Trophoblast cell (in vitro differentiated cells and primary cell): ENCODE results near the gene TMPRSS11A.

Source experiments
- DNase-seq, 2 donors: peaks; one replicate each; pipeline ENCODE4 v3.0.0-alpha.2; 2016
- H2AFZ ChIP-seq: 2 replicates; pipeline ENCODE4 v1.6.1; 2013; ENCODE audit warnings: low read length, moderate library complexity, mild to moderate bottlenecking; ENCODE audit not compliant: insufficient read depth, poor library complexity
- H2AK5ac ChIP-seq: 2 replicates; pipeline ENCODE4 v1.6.1; 2013; ENCODE audit warnings: mild to moderate bottlenecking, low read length
- H2BK120ac ChIP-seq: 2 replicates; pipeline ENCODE4 v1.6.1; 2013; ENCODE audit warnings: low read length, mild to moderate bottlenecking, moderate library complexity; ENCODE audit not compliant: insufficient read depth, poor library complexity
- H2BK12ac ChIP-seq: 2 replicates; pipeline ENCODE4 v1.6.1; 2013; ENCODE audit warnings: mild to moderate bottlenecking, low read length, moderate library complexity
- H2BK5ac ChIP-seq: 2 replicates; pipeline ENCODE4 v1.6.1; 2013; ENCODE audit warnings: low read length, low read depth, moderate library complexity, mild to moderate bottlenecking; ENCODE audit not compliant: poor library complexity
- H3K14ac ChIP-seq: 2 replicates; pipeline ENCODE4 v1.6.1; 2013; ENCODE audit warnings: mild to moderate bottlenecking, low read length
- H3K18ac ChIP-seq: 2 replicates; pipeline ENCODE4 v1.6.1; 2013; ENCODE audit warnings: mild to moderate bottlenecking, low read length
- H3K23ac ChIP-seq: 2 replicates; pipeline ENCODE4 v1.6.1; 2013; ENCODE audit warnings: low read length
- H3K27ac ChIP-seq: 2 replicates; pipeline ENCODE4 v1.5.1; 2013; ENCODE audit warnings: low read depth, mild to moderate bottlenecking, inconsistent platforms, low read length, moderate library complexity
- H3K27me3 ChIP-seq: 2 replicates; pipeline ENCODE4 v1.6.1; 2013; ENCODE audit warnings: inconsistent platforms, mild to moderate bottlenecking, low read length, moderate library complexity; ENCODE audit not compliant: insufficient read depth
- H3K36me3 ChIP-seq, 2 experiments: 1 replicate in 1 of 2; 2 replicates in 1 of 2; pipeline ENCODE4 v1.6.1; 2013; ENCODE audit warnings: low read length in 2 of 2, mild to moderate bottlenecking in 2 of 2, moderate library complexity in 1 of 2; ENCODE audit not compliant: insufficient read depth in 2 of 2, control insufficient read depth in 1 of 2
- H3K4ac ChIP-seq: 2 replicates; pipeline ENCODE4 v1.6.1; 2013; ENCODE audit warnings: low read depth, mild to moderate bottlenecking, low read length, moderate library complexity
- H3K4me1 ChIP-seq, 2 experiments: 1 replicate in 1 of 2; 2 replicates in 1 of 2; pipeline ENCODE4 v1.6.1; 2013; ENCODE audit warnings: low read length in 2 of 2, mild to moderate bottlenecking in 2 of 2, moderate library complexity in 1 of 2; ENCODE audit not compliant: insufficient read depth in 2 of 2, control insufficient read depth in 1 of 2
- H3K4me2 ChIP-seq: 2 replicates; pipeline ENCODE4 v1.6.1; 2013; ENCODE audit warnings: inconsistent platforms, mild to moderate bottlenecking, low read length, moderate library complexity
- H3K4me3 ChIP-seq: 2 replicates; pipeline ENCODE4 v1.5.1; 2013; ENCODE audit warnings: mild to moderate bottlenecking, low read depth, low read length, inconsistent platforms
- H3K79me1 ChIP-seq: one replicate; pipeline ENCODE4 v1.6.1; 2013; ENCODE audit warnings: low read length
- H3K79me2 ChIP-seq: 2 replicates; pipeline ENCODE4 v1.6.1; 2013; ENCODE audit warnings: low read length, mild to moderate bottlenecking; ENCODE audit not compliant: control insufficient read depth, insufficient read depth, poor library complexity
- H3K9ac ChIP-seq: 2 replicates; pipeline ENCODE4 v1.6.1; 2013; ENCODE audit warnings: mild to moderate bottlenecking, low read length
- H3K9me3 ChIP-seq: 2 replicates; pipeline ENCODE4 v1.6.1; 2013; ENCODE audit warnings: low read depth, mild to moderate bottlenecking, control low read depth, inconsistent platforms, low read length; ENCODE audit not compliant: insufficient read depth
- H4K12ac ChIP-seq: 2 replicates; pipeline ENCODE4 v1.6.1; 2013; ENCODE audit warnings: low read depth, mild to moderate bottlenecking, low read length, moderate library complexity
- H4K8ac ChIP-seq: 2 replicates; pipeline ENCODE4 v1.6.1; 2013; ENCODE audit warnings: low read depth, mild to moderate bottlenecking, low read length, moderate library complexity
- H4K91ac ChIP-seq: one replicate; pipeline ENCODE4 v1.6.1; 2013; ENCODE audit warnings: low read depth, mild to moderate bottlenecking, low read length, moderate library complexity
- WGBS: extraction: QIAGEN DNeasy Blood & Tissue Kit; methylation state at CpG from one replicate; pipeline ENCODE4 v1.1.7; 2013; ENCODE audit warnings: missing lambda C conversion rate; ENCODE audit not compliant: insufficient read length, insufficient coverage; ENCODE audit errors: extremely low coverage; 5-methylcytosine and 5-hydroxymethylcytosine counted together

Gene TMPRSS11A

DNA sequence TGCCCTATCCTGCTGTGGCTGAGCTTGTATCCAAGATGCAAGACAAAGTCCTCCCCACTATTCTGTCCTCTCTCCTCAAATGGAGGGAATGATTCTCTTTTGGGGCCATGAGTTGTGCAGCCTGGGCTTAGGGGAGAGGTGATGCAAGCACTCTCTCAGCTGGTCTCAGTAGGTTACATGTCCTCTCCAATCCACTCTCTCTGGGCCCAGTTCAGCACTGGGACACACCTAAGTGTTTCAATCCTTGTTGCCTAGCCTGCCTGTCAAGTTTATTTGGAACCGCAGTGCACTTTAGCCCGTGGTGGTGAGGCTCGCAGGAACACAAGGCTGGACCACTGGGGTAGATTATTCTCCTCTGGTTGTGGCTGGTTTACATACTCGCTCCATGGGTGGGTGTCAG, 55.6 kb downstream of the TMPRSS11A start:
- H2BK5ac ChIP-seq, result no peak overlapping the region
- no peak overlapping the region for H3K4ac ChIP-seq
- no peak overlapping the region for H2BK12ac ChIP-seq
- no peak overlapping the region for H3K9ac ChIP-seq
- H2AFZ ChIP-seq, result no peak overlapping the region
- H4K12ac ChIP-seq, result no peak overlapping the region
- no peak overlapping the region for H3K27ac ChIP-seq
- no peak for DNase-seq
- no CpG with 5 or more reads among the region's 4 CpGs for WGBS
- no peaks in the 10 kb centered on the region for H3K9me3 ChIP-seq
- H3K18ac ChIP-seq, result no peak overlapping the region
- no peak overlapping the region for H3K4me3 ChIP-seq
- H3K79me2 ChIP-seq, result no peaks in the 10 kb centered on the region
- no peak overlapping the region for H4K91ac ChIP-seq
- no peaks in the 10 kb centered on the region for H3K79me1 ChIP-seq
- no peak overlapping the region for H2AK5ac ChIP-seq
- H4K8ac ChIP-seq, result no peak overlapping the region
- no peak overlapping the region for H3K23ac ChIP-seq
- no peaks in the 10 kb centered on the region for H3K4me1 ChIP-seq
- H2BK120ac ChIP-seq, result no peak overlapping the region
- no peak overlapping the region for H3K14ac ChIP-seq
- H3K27me3 ChIP-seq, result no peaks in the 10 kb centered on the region
- no peak overlapping the region for H3K4me2 ChIP-seq
- no peaks in the 10 kb centered on the region for H3K36me3 ChIP-seq

DNA sequence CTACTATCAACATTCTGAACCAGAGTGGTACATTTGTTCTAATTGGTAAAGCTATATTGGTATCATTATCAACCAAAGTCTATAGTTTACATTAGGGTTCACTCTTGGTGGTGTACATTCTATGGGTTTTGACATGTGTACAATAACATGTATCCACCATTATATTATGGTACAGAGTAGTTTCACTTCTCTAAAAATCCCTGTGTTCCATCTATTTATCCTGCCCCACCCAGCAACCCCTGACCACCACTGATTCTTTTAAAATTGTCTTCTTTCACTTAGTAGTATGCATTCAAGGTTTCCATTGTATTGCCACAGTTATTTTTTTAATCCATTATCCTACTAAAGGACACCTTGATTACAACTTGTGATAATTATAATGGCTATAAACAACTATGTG, 64.2 kb downstream of the TMPRSS11A start:
- Histone ChIP-seq H3K36me3 (no peaks in the 10 kb centered on the region), H4K8ac (no peak overlapping the region), H3K9ac (no peak overlapping the region), H3K4me2 (no peak overlapping the region), H2BK12ac (no peak overlapping the region), H4K91ac (no peak overlapping the region), H4K12ac (no peak overlapping the region), H3K4me1 (no peaks in the 10 kb centered on the region), H3K14ac (no peak overlapping the region), H3K4me3 (no peak overlapping the region), H2BK5ac (no peak overlapping the region), H3K27ac (no peak overlapping the region), H3K18ac (no peak overlapping the region), H3K9me3 (no peaks in the 10 kb centered on the region), H3K79me1 (no peaks in the 10 kb centered on the region), H3K79me2 (no peaks in the 10 kb centered on the region), H3K4ac (no peak overlapping the region), H3K27me3 (no peaks in the 10 kb centered on the region), H3K23ac (no peak overlapping the region), H2AFZ (no peak overlapping the region), H2BK120ac (no peak overlapping the region), H2AK5ac (no peak overlapping the region)
- no peak for DNase-seq

DNA sequence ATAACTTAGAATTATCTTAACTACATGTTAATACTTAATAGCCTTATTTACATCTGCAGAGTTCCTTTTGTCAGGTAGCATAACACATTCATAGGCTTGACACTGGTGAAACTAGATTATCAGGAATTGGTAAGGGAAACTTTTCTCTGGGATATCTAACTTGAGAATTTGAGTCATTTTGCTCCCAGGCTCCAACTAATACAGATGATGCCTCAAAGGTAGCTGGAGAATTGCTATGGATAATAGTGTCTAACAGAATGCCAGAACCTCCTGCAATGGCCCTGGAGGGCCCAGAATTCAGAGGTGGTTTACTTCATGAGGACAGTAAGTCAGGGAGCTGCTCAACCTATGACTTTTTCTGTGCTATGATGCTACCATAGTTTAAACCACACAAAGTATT, 65.6 kb downstream of the TMPRSS11A start:
- Histone ChIP-seq H2BK120ac (no peak overlapping the region), H2AFZ (no peak overlapping the region), H3K23ac (no peak overlapping the region), H3K27me3 (no peaks in the 10 kb centered on the region), H3K4me2 (no peak overlapping the region), H3K79me1 (no peaks in the 10 kb centered on the region), H3K79me2 (no peaks in the 10 kb centered on the region), H3K14ac (no peak overlapping the region), H3K36me3 (no peaks in the 10 kb centered on the region), H3K4ac (no peak overlapping the region), H2BK12ac (no peak overlapping the region), H4K12ac (no peak overlapping the region), H2BK5ac (no peak overlapping the region), H3K9ac (no peak overlapping the region), H3K18ac (no peak overlapping the region), H4K8ac (no peak overlapping the region), H2AK5ac (no peak overlapping the region), H3K27ac (no peak overlapping the region), H4K91ac (no peak overlapping the region), H3K4me1 (no peaks in the 10 kb centered on the region), H3K9me3 (no peaks in the 10 kb centered on the region), H3K4me3 (no peak overlapping the region)
- peak; percentile 2 to 60 for DNase-seq

DNA sequence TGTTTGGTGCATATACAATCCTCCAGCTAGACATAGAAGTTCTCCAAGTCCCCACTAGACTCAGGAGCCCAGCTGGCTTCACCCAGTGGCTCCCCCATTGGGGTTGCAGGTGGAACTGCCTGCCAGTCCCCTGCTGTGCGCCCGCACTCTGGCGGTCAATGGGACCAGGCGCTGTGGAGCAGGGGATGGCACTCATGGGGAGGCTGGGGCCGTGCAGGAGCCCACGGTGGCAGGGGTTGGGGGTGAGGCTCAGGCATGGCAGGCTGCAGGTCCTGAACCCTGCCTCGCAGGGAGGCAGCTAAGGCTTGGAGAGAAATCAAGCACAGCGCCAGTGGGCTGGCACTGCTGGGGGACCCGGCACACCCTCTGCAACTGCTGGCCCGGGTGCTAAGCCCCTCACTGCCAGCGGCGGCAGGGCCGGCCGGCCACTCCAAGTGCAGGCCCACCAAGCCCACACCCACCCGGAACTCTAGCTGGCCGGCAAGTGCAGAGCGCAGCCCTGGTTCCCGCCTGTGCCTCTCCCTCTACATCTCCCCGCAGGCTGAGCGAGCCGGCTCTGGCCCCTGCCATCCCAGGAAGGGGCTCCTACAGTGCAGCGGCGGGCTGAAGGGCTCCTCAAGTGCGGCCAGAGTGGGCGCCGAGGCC, 66.8 kb downstream of the TMPRSS11A start:
- no peaks in the 10 kb centered on the region for H3K79me1 ChIP-seq
- H2BK120ac ChIP-seq, result no peak overlapping the region
- H3K18ac ChIP-seq, result no peak overlapping the region
- no peak overlapping the region for H2AK5ac ChIP-seq
- no peak overlapping the region for H3K4me2 ChIP-seq
- H4K91ac ChIP-seq, result no peak overlapping the region
- no peak overlapping the region for H3K9ac ChIP-seq
- H2BK12ac ChIP-seq, result no peak overlapping the region
- no peaks in the 10 kb centered on the region for H3K79me2 ChIP-seq
- H3K4me1 ChIP-seq, result no peaks in the 10 kb centered on the region
- no peaks in the 10 kb centered on the region for H3K36me3 ChIP-seq
- no peak overlapping the region for H2AFZ ChIP-seq
- H3K4ac ChIP-seq, result no peak overlapping the region
- no peak overlapping the region for H3K27ac ChIP-seq
- WGBS, result no CpG with 5 or more reads among the region's 26 CpGs
- no peaks in the 10 kb centered on the region for H3K27me3 ChIP-seq
- no peak overlapping the region for H4K12ac ChIP-seq
- H4K8ac ChIP-seq, result no peak overlapping the region
- no peak overlapping the region for H3K4me3 ChIP-seq
- no peak for DNase-seq
- H3K14ac ChIP-seq, result no peak overlapping the region
- H3K9me3 ChIP-seq, result no peaks in the 10 kb centered on the region
- no peak overlapping the region for H2BK5ac ChIP-seq
- H3K23ac ChIP-seq, result no peak overlapping the region
